Measurements from ENCODE around the gene EPHA5.

- TF ChIP-seq CTCF (conservative IDR thresholded peaks at IDR 0.05): no peak
- TF ChIP-seq EZH2 (IDR thresholded peaks at IDR 0.05; ENCODE audit: low read depth): no peak
Observed at GRCh38 chr4:65559270-65559669, 111.0 kb downstream of the EPHA5 start.

Measured in PC-9 (cell line).